ENCODE data around the gene HCRTR1.

Gene HCRTR1

GRCh38 chr1:31600641-31601040 is 16.8 kb upstream of the HCRTR1 start:
- DNase-seq: no peak

GRCh38 chr1:31602081-31602480 is 15.4 kb upstream of the HCRTR1 start:
- no peak for DNase-seq

- no peak for DNase-seq
Measured at GRCh38 chr1:31605908-31606427, 11.5 kb upstream of the HCRTR1 start.

GRCh38 chr1:31607360-31607759 is 10.1 kb upstream of the HCRTR1 start:
- DNase-seq: no peak

- DNase-seq: no peak
Measured at GRCh38 chr1:31609514-31610118, 7.9 kb upstream of the HCRTR1 start.

- DNase-seq: no peak
Measured at GRCh38 chr1:31614414-31615005, 3.0 kb upstream of the HCRTR1 start.

GRCh38 chr1:31615414-31615813 is 2.1 kb upstream of the HCRTR1 start:
- DNase-seq: no peak

- DNase-seq: no peak
Measured at GRCh38 chr1:31615939-31616338, 1.6 kb upstream of the HCRTR1 start.

GRCh38 chr1:31617916-31618746 is 642 bp downstream of the HCRTR1 start:
- peak; percentile 78 for DNase-seq

GRCh38 chr1:31618916-31619846 is 1.7 kb downstream of the HCRTR1 start:
- DNase-seq: peak; percentile 36

- no peak for DNase-seq
Measured at GRCh38 chr1:31620631-31621497, 3.4 kb downstream of the HCRTR1 start.

GRCh38 chr1:31621498-31621820 is 4.0 kb downstream of the HCRTR1 start:
- DNase-seq: no peak

- DNase-seq: no peak
Measured at GRCh38 chr1:31621847-31622730, 4.6 kb downstream of the HCRTR1 start.

GRCh38 chr1:31623365-31623764 is 5.9 kb downstream of the HCRTR1 start:
- no peak for DNase-seq

- no peak for DNase-seq
Measured at GRCh38 chr1:31624309-31624708, 6.8 kb downstream of the HCRTR1 start.

GRCh38 chr1:31624731-31625514 is 7.4 kb downstream of the HCRTR1 start:
- no peak for DNase-seq

GRCh38 chr1:31625561-31626222 is 8.2 kb downstream of the HCRTR1 start:
- DNase-seq: no peak

- DNase-seq: no peak
Measured at GRCh38 chr1:31626223-31627207, 9.0 kb downstream of the HCRTR1 start.
